Posterior vena cava (tissue), 2 donors: ENCODE measurements around the gene NBPF3. TPM values are rescaled to one million over a fixed set of nuclear protein-coding genes. Genes with fewer than 3 reads are reported as not detected.
A peak's percentile ranks its signal among the peaks of the same experiment; 100 is the strongest.
"Not testable (repeated sequence)": the region's sequence is repeated elsewhere in the genome, so short reads cannot be mapped to it uniquely, and the experiment has no call there.

Experiments used
- DNase-seq: peaks from one replicate; pipeline ENCODE4 v3.0.0-alpha.2; 2020; ENCODE audit warnings: low spot score
- intact Hi-C, 2 donors: fragments of 100-400 bp; cut with DNase I; formaldehyde crosslinking; loops; one replicate each; pipeline versions ENCODE4 v1.14.1 to v1.14.2; 2022 to 2023
- long read RNA-seq, 2 donors: library from polyadenylated mRNA; unstranded; transcript quantifications; one replicate each; pipeline ENCODE4 v2.0.0, GENCODE V29; 2020 to 2021
- total RNA-seq, 2 donors: library from RNA; stranded (reverse); fragmentation: NEBNext Ultra II Directional; extraction: Animal tissue kit (Norgen Biotek cat#: 25700); gene quantifications; one replicate each; pipeline ENCODE4 v1.2.1, GENCODE V29; 2021
- donor health status: DM: yes; HTN: yes; CAD: no.
- donor health status: DM: yes; HTN: yes; CAD: no.

NBPF3 gene
- total RNA-seq, result 1 to 10 TPM; 5.2 to 6.8 TPM
- long read RNA-seq, donor 1, partial matches to known transcripts, result 0 of 5 reads
- long read RNA-seq, donor 1, other reads (novel, unspliced or antisense), result 5 of 5 reads
- long read RNA-seq, donor 2, partial matches to known transcripts, result 0 of 2 reads
- long read RNA-seq, donor 2, other reads (novel, unspliced or antisense), result 2 of 2 reads

DNA sequence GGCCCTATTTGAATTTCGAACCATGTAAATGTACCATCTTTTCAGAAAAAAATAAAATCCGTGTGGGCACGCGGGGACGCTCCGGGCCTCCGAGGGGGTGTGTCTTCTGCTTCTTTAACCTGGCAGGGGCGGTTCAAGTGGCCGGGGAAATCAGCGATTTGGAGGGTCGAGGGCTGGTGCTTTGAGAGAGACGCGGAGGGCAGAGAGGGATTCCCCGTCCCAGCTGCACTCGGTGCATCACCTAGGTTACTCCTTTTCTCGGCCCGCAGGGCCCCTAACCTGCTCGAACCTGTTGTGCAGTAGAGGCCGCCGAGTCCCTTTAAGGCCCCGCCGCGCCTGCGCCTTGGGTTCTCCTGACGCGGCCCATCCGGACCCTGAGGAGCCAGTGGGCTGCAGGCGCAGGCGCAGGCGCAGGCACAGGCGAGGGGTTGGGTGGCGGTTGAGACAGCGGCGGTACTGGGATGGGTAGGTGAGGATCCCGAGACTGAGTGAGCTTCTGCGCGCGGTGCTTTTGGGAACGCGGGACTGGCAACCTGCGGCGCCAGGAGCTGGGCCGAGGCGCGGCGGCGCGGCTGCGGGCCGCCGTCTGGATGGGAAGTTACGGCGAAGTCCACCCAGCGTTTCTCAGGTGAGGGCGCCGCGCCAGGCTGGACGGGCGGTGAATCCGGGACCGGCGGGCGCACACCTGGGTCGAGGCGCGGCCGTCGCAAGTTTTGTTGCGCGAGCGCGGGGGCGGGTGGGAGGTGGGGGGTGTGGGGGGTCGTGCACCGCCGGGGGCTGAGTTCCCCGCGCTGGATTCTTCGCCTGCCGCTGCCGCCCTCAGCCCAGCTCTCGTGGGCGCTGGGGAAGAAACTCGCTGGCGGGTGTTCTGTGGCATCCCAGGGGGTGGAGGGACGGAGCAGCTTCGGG is at the start of gene NBPF3:
NBPF3 (plus strand) TSS at position 417 of the 909 bp plus-strand sequence. CDS start 4,950 bp downstream, outside the sequence.
- intact Hi-C loops, result no loop called here
- peak; percentile 97 for DNase-seq

DNA sequence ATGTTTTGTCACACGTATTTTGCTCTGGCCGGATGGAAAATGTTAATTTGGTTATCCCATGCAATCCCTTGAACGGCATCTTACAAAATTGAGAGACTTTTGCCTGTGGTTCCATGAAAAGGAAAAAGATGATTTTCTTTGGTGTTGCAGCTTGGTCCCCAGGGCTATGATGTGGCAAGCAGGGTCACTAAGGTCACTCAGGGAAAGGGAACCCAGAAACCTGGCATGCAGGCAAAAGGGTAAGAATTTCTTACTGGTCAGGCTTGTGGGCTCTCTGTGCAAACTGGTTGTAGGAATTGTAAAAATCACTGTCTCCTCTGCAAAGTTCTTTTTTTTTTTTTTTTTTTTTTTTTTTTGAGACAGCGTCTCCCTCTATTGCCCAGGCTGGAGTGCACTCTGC is 48.4 kb upstream of the NBPF3 start:
- intact Hi-C loops, result no loop called here
- DNase-seq, result no peak

GRCh38 chr1:21392587-21393263 is 47.2 kb upstream of the NBPF3 start:
- no peak for DNase-seq
- intact Hi-C loops, result no loop called here

GRCh38 chr1:21396516-21396915 is 43.4 kb upstream of the NBPF3 start:
- intact Hi-C loops, result no loop called here
- DNase-seq, result no peak

DNA sequence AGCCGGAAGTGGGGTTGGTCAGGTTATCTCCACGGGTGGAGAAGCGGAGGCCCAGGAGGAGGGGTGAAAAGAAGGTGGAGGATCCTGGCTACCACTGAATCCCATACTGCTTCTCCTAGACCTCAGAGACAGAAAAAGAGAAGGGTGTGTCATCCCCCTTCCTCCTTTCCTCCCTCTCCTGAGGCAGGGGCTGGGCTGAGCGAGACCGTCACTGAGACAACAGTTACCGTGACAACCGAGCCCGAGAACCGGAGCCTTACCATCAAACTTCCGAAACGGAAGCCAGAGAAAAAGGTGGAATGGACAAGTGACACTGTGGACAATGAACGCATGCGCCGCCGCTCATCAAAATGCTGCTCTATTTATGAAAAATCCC is 42.1 kb upstream of the NBPF3 start:
- intact Hi-C loops, result no loop called here

GRCh38 chr1:21401726-21402346 is 38.1 kb upstream of the NBPF3 start:
- DNase-seq, intact Hi-C loops: not testable (repeated sequence)

More for the DNA sequence above, 42.1 kb upstream of the NBPF3 start:
- DNase-seq, result no peak

- intact Hi-C loops, result no loop called here
- no peak for DNase-seq
Measured at GRCh38 chr1:21406659-21407058, 33.3 kb upstream of the NBPF3 start.

DNA sequence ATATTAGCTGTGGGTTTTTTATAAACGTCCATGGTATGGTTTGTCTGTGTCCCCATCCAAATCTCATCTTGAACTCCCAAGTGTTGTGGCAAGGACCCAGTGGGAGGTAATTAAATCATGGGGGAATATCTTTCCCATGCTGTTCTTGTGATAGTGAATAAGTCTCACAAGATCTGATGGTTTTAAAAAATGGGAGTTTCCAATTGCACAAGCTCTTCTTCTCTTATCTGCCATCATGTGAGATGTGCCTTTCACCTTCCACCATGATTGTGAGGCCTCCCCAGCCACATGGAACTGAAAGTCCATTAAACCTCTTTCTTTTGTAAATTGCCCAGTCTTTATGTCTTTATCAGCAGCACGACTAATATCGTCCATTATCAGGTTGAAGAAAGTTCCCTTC is 30.0 kb upstream of the NBPF3 start:
- intact Hi-C loops, DNase-seq: not testable (repeated sequence)

GRCh38 chr1:21414015-21414414 is 25.9 kb upstream of the NBPF3 start:
- no peak for DNase-seq
- intact Hi-C loops, result no loop called here

DNA sequence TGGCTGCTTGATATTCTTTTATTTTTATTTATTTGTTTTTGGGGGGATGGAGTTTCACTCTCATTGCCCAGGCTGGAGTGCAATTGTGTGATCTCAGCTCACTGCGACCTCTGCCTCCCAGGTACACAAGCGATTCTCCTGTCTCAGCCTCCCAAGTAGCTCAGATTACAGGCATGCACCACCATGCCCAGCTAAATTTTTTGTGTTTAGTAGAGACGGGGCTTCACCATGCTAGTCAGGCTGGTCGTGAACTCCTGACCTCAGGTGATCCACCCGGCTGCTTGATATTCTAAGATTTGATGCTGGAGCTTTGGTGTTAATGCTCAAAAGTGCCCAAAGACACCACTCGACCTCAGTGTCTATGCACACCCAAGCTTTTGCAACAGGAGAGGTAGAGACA is 19.6 kb upstream of the NBPF3 start:
- DNase-seq, intact Hi-C loops: not testable (repeated sequence)

DNA sequence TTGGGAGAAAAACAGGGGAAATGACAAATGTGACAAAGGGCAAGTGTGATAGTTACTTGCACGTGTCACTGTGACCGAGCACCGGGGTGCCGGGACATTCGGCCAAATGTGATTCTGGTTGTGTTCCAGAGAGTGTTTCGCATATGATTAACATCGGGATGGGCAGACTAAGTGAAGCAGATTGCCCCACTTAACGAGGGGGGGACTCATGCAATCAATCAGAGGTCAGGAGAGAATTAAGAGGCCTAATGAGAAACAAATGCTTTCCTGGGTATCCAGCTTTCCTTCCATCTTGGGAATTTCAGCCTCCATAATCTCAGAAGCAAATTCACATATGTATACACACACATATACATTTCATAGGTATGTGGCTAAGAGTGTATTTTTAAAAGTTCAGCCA is 18.6 kb upstream of the NBPF3 start:
- intact Hi-C loops, DNase-seq: not testable (repeated sequence)

DNA sequence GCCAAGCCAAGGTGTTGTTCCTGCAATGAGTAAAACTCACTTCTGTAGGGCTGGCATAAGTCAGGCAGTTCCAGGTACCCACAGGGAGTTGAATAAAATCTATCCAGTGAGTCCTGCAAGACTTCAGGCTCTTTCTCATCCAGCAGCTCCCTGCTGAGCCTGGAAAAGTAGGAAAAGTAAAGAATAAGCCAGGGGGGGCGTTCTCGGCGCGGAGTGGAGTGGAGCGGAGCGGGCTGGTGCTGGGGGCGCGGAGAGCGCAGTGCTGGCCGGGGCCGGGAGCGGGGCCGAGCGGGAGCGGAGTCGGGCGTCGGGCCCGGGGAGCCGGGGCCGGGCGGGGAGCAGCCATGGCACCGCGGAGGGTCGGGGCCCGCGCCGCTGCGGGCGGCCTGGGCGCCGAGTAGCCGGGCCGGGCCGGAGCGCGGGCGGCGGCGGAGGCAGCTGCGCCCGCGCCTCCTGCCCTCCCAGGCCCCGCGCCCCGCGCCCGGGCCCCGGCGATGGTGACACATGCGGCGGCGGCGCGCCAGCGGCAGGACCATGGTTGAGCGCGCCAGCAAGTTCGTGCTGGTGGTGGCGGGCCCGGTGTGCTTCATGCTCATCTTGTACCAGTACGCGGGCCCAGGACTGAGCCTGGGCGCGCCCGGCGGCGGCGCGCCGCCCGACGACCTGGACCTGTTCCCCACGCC is 12.0 kb upstream of the NBPF3 start:
- intact Hi-C loops, result not testable (repeated sequence)

DNA sequence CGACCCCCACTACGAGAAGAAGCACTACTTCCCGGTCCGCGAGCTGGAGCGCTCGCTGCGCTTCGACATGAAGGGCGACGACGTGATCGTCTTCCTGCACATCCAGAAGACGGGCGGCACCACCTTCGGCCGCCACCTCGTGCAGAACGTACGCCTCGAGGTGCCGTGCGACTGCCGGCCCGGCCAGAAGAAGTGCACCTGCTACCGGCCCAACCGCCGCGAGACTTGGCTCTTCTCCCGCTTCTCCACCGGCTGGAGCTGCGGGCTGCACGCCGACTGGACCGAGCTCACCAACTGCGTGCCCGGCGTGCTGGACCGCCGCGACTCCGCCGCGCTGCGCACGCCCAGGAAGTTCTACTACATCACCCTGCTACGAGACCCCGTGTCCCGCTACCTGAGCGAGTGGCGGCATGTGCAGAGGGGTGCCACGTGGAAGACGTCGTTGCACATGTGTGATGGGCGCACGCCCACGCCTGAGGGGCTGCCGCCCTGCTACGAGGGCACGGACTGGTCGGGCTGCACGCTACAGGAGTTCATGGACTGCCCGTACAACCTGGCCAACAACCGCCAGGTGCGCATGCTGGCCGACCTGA is 11.4 kb upstream of the NBPF3 start:
- DNase-seq, intact Hi-C loops: not testable (repeated sequence)

More for the DNA sequence above, 12.0 kb upstream of the NBPF3 start:
- DNase-seq, result not testable (repeated sequence)

- DNase-seq, intact Hi-C loops: not testable (repeated sequence)
Measured at GRCh38 chr1:21429210-21429609, 10.7 kb upstream of the NBPF3 start.

- intact Hi-C loops, DNase-seq: not testable (repeated sequence)
Measured at GRCh38 chr1:21430875-21431274, 9.1 kb upstream of the NBPF3 start.

GRCh38 chr1:21434394-21434793 is 5.5 kb upstream of the NBPF3 start:
- no peak for DNase-seq
- intact Hi-C loops, result no loop called here

- no peak for DNase-seq
- intact Hi-C loops, result no loop called here
Measured at GRCh38 chr1:21435646-21436487, 4.1 kb upstream of the NBPF3 start.
